DMS 273 (cell line): ENCODE measurements around the gene B3GALT6.

Experiments used
- DNase-seq: peaks from one replicate; lab custom pipeline; 2025; ENCODE audit not compliant: unreplicated experiment; lab: John Stamatoyannopoulos, UW

The B3GALT6 gene

GRCh38 chr1:1200876-1201810 lies 30.9 kb upstream of the B3GALT6 start:
- DNase-seq = peak; percentile 65

GRCh38 chr1:1202831-1203560 lies 29.0 kb upstream of the B3GALT6 start:
- no peak for DNase-seq

GRCh38 chr1:1203561-1204424 lies 28.2 kb upstream of the B3GALT6 start:
- DNase-seq = peak; percentile 76

GRCh38 chr1:1204425-1204920 lies 27.6 kb upstream of the B3GALT6 start:
- DNase-seq = no peak

- DNase-seq = no peak
These were observed 26.9 kb upstream of the B3GALT6 start for GRCh38 chr1:1204998-1205768.

- no peak for DNase-seq
These were observed 26.2 kb upstream of the B3GALT6 start for GRCh38 chr1:1205769-1206375.

GRCh38 chr1:1206376-1206965 lies 25.6 kb upstream of the B3GALT6 start, which contains the start of gene TNFRSF18:
TSS of gene TNFRSF18 (minus strand) at chr1:1206592. CDS start at chr1:1206571, 21 bp downstream.
- DNase-seq = no peak

GRCh38 chr1:1206966-1207531 lies 25.0 kb upstream of the B3GALT6 start:
- DNase-seq = no peak

- DNase-seq = no peak
These were observed 24.5 kb upstream of the B3GALT6 start for GRCh38 chr1:1207571-1207892.

- peak; percentile 64 for DNase-seq
These were observed 23.2 kb upstream of the B3GALT6 start for GRCh38 chr1:1208713-1209433.

- peak; percentile 56 for DNase-seq
These were observed 21.1 kb upstream of the B3GALT6 start for GRCh38 chr1:1210726-1211540.

GRCh38 chr1:1211541-1212441 lies 20.2 kb upstream of the B3GALT6 start:
- DNase-seq = no peak

GRCh38 chr1:1212780-1213344 lies 19.2 kb upstream of the B3GALT6 start:
- DNase-seq = no peak

GRCh38 chr1:1213345-1214265 lies 18.4 kb upstream of the B3GALT6 start, which contains the start of gene TNFRSF4:
TSS of gene TNFRSF4 (minus strand) at chr1:1214153. CDS start at chr1:1214127, 26 bp downstream.
- no peak for DNase-seq

- no peak for DNase-seq
These were observed 16.9 kb upstream of the B3GALT6 start for GRCh38 chr1:1215080-1215676.
